GM20431 (cell line): ENCODE results near the gene APBB3.
"Not testable (repeated sequence)": the region's sequence is repeated elsewhere in the genome, so short reads cannot be mapped to it uniquely, and the experiment has no call there.

Source experiments
- in situ Hi-C: fragments of 300-500 bp; cut with MseI, MboI; formaldehyde crosslinking; loops from one replicate; pipeline ENCODE4 v1.15.0; 2020; ENCODE audit warnings: low sequenced_read_pairs; ENCODE audit not compliant: unreplicated experiment

APBB3 gene

GRCh38 chr5:140564196-140565023 is at the start of gene APBB3, which contains the start of gene SLC35A4:
APBB3 (minus strand) TSS chr5:140564598; CDS start chr5:140564245, 353 bp downstream.
SLC35A4 (plus strand) TSS chr5:140564828; CDS start chr5:140567170, 2,342 bp downstream.
- in situ Hi-C loops: no loop called here

DNA sequence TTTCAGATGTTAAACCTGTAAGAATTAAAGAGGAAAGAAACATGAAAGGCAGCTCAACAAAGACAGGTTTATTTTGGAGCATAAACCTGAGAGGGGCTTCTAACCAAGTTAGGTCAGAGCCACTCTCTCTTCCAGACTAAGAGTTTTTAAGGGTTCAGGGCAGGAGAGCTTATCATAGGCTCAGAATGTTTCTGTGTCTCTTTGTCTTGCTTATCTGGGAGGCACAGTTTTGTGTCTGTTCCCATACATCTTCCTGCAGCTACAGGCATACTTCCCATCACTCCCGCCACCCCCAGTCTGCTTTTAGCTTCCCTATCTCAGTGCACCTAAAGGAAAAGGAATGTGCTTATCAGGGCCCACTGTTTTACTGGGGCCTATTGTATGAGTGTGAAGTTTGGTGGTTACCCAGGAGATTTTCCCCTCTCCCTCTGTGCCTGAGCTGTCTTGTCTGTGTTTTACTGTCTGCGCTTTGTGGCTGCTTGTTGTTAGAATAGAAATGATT is 46.7 kb upstream of the APBB3 start:
- in situ Hi-C loops: no loop called here

DNA sequence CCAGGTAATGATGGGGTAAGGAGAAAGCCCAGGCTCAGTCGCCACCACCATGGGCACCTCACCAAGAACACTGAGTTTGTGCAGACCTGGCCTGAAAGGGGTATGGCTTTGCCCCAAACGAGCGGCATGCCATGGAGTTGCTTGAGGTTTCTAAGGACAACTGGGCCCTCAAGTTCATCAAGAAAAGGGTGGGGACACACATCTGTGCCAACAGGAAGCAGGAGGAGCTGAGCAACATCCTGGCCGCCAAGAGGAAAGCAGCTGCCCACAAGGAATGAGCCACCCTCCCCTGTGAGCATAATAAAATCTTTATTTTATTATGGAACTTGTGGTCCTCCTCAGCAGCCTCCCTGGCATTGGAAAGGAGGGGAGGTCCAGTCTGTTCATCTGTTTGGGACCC is 44.7 kb upstream of the APBB3 start:
- in situ Hi-C loops: no loop called here

DNA sequence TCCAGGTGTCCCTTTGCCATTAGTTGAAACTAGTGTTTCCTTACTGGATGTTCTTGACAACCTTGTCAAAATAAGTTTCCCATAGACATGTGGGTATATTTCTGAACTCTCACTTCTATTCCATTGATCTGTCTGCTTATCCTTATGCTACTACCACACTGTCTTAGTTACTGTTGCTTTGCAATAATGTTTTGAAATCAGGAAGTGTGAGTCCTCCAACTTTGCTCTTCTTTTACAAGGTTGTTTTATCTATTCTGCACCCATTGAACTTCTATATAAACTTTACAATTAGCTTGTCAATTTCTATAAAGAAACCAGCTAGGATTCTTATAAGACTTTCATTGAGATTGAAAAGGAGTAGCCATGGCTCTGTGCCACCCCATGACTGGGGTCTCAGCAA is 44.3 kb upstream of the APBB3 start:
- in situ Hi-C loops: no loop called here

- in situ Hi-C loops: no loop called here
Measured at GRCh38 chr5:140607031-140607430, 42.6 kb upstream of the APBB3 start.

- in situ Hi-C loops: no loop called here
Measured at GRCh38 chr5:140605879-140606278, 41.5 kb upstream of the APBB3 start.

- in situ Hi-C loops: no loop called here
Measured at GRCh38 chr5:140603734-140604133, 39.3 kb upstream of the APBB3 start.

GRCh38 chr5:140603446-140603698 is 39.0 kb upstream of the APBB3 start:
- in situ Hi-C loops: not testable (repeated sequence)

GRCh38 chr5:140602147-140602546 is 37.7 kb upstream of the APBB3 start:
- in situ Hi-C loops: no loop called here

GRCh38 chr5:140600096-140600495 is 35.7 kb upstream of the APBB3 start:
- in situ Hi-C loops: no loop called here

DNA sequence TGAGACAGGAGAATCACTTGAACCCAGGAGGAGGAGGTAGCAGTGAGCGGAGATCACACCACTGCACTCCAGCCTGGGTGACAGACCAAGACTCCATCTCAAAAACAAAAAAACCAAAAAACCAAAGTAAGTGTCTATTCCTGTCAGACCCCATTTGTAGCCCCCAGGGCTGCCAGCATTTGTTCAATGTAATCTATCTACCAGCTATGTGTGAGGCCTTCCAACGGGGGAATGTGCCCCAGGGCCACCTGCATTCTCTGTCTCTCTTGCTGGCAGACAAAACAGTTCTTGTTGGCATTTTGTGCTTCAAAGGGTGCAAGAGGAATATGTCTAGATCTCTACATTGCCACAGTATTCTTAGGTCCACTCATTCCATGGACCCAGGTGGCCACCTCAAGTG is 34.4 kb upstream of the APBB3 start:
- in situ Hi-C loops: no loop called here

- in situ Hi-C loops: no loop called here
Measured at GRCh38 chr5:140596321-140596741, 31.9 kb upstream of the APBB3 start.

DNA sequence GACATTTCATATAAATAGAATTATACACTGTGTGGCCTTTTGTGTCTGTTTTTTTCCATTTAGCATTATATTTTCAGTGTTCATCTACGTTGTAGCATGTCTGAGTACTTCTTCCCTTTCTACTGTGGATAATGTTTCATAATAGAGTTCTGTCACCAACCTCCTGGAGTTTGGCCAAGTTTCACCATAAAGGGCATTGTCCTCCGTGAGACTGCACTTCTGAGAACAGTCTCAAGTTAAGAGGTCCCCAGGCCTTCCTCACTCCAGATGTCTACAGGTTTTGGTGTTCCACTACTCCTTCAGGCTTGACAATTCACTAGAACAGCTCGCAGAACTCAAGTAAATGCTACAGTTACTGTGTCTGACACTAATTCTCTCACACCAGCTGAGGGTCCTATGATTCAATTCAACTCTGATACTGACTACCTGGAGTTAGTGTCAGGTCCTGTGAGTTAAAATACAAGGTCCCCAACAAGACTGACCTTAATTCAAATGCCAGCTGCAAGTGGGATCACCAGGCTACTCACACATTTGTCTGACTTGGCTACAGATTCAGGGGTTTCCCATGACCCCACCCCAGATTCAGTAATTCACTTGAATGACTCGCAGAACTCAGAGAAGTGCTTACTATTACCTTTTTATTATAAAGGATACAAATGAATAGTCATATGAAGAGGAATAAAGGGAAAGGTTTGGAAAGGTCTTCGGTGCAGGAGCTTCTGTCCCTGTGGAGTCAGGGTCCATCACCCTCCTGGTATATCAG is 31.3 kb upstream of the APBB3 start:
- in situ Hi-C loops: no loop called here

DNA sequence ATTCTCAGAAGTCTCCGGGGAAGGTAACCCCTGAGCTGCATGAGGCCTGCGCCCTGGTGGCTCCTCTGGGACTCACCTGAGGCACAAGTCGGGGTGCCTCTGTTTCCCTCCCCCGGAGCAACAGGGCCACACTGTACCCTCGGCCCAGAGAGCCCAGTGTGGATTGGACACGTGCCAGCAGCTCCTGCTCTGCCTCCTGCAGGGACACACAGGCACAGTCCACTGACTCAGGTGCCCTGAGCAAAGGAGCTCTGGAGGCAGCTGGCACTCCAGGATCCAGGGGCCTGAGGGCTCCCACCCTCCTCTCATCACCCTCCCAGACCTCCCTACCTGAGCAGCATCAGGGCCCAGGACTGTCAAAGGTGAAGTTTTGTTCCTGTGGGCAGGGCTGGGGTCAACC is 29.8 kb upstream of the APBB3 start:
- in situ Hi-C loops: no loop called here

DNA sequence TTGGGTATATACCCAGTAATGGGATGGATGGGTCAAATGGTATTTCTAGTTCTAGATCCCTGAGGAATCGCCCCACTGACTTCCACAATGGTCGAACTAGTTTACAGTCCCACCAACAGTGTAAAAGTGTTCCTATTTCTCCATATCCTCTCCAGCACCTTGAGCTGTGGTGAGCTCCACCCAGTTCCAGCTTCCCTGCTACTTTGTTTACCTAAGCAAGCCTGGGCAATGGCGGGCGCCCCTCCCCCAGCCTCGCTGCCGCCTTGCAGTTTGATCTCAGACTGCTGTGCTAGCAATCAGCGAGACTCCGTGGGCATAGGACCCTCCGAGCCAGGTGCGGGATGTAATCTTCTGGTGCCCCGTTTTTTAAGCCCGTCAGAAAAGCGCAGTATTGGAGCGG is 28.7 kb upstream of the APBB3 start:
- in situ Hi-C loops: not testable (repeated sequence)

GRCh38 chr5:140591747-140592372 is 27.5 kb upstream of the APBB3 start:
- in situ Hi-C loops: no loop called here

GRCh38 chr5:140590861-140591260 is 26.5 kb upstream of the APBB3 start:
- in situ Hi-C loops: no loop called here

DNA sequence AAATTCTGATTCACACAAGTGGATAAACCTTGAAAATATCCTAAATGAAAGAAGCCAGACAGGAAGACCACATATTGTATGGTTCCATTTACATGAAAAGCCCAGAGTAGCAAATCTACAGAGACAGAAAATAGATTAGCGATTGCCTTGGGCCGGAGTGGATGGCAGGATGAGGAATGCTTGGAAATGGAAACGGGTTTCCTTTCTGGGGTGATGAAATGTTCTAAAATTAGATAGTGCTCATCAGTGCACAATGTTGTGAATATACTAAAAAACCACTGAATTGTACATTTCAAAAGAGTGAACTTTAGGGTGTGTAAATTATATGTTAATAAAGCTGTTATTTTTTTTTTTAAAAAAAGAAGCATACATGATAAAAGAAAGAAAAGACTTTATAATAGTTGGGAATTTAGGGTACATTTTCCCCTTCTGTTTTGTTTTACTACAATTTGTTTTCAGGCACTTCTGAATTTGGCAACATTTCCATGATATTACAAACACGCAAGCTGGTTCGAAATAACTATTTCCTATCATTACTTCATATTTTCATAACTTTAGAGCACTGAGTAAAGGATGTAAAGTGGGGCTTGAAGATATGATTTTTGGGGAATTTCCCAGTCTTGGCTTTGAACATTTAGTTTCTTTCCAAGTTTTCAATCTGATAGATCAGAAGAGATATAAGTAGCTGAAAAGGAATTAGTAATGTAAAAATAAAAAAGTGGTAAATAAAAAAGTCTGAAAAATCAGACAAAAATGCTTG is 24.1 kb upstream of the APBB3 start:
- in situ Hi-C loops: no loop called here

GRCh38 chr5:140587495-140587894 is 23.1 kb upstream of the APBB3 start:
- in situ Hi-C loops: no loop called here

- in situ Hi-C loops: not testable (repeated sequence)
Measured at GRCh38 chr5:140579188-140579747, 14.9 kb upstream of the APBB3 start.
